Subcutaneous abdominal adipose tissue (tissue), 5 donors: ENCODE results near the gene PTTG1IP.

Experiments
- H3K27ac ChIP-seq: one replicate; pipeline ENCODE4 v1.7.0; 2013; ENCODE audit warnings: low read depth, mild to moderate bottlenecking, inconsistent platforms, low read length, moderate library complexity
- H3K27me3 ChIP-seq, 5 donors: one replicate each; pipeline ENCODE4 v1.7.0; 2013; ENCODE audit warnings: low read length in 5 of 5, inconsistent platforms in 1 of 5; ENCODE audit not compliant: control insufficient read depth in 5 of 5, insufficient read depth in 4 of 5
- H3K36me3 ChIP-seq, 5 donors: one replicate each; pipeline ENCODE4 v1.7.0; 2013; ENCODE audit warnings: low read length in 5 of 5; ENCODE audit not compliant: control insufficient read depth in 5 of 5, insufficient read depth in 5 of 5
- H3K4me1 ChIP-seq, 5 donors: one replicate each; pipeline ENCODE4 v1.7.0; 2013; ENCODE audit warnings: low read length in 5 of 5, mild to moderate bottlenecking in 3 of 5, moderate library complexity in 1 of 5; ENCODE audit not compliant: control insufficient read depth in 5 of 5, insufficient read depth in 5 of 5
- H3K4me3 ChIP-seq, 5 donors: one replicate each; pipeline ENCODE4 v1.7.0; 2013; ENCODE audit warnings: low read length in 5 of 5, low read depth in 1 of 5
- H3K9ac ChIP-seq, 5 donors: one replicate each; pipeline ENCODE4 v1.7.0; 2013; ENCODE audit warnings: low read length in 5 of 5, mild to moderate bottlenecking in 4 of 5, moderate library complexity in 3 of 5
- H3K9me3 ChIP-seq, 5 donors: one replicate each; pipeline ENCODE4 v1.7.0; 2013; ENCODE audit warnings: low read length in 5 of 5; ENCODE audit not compliant: control insufficient read depth in 5 of 5
- donor health status: healthy.
- donor health status: healthy.
- donor health status: healthy.
- donor health status: healthy.
- donor health status: healthy.

PTTG1IP gene

GRCh38 chr21:44816761-44817505 lies 56.6 kb downstream of the PTTG1IP start:
- H3K9me3 ChIP-seq, result peaks cover 0 to 27% (median 22%) of the 10 kb centered on the region in 5 donors
- no peak overlapping the region for H3K27ac ChIP-seq
- no peaks in the 10 kb centered on the region for H3K27me3 ChIP-seq
- peak overlapping the region in 2 of 5 donors; percentile 35 to 71 for H3K9ac ChIP-seq
- peak overlapping the region; percentile 13 to 73 (median 68) for H3K4me3 ChIP-seq
- H3K36me3 ChIP-seq, result peaks cover 0 to 20% (median 15%) of the 10 kb centered on the region in 5 donors
- peaks cover 0 to 36% (median 33%) of the 10 kb centered on the region in 5 donors for H3K4me1 ChIP-seq

GRCh38 chr21:44815852-44816628 lies 57.5 kb downstream of the PTTG1IP start:
- peaks cover 0 to 21% (median 17%) of the 10 kb centered on the region in 5 donors for H3K36me3 ChIP-seq
- H3K27me3 ChIP-seq, result no peaks in the 10 kb centered on the region
- H3K4me1 ChIP-seq, result peaks cover 0 to 36% (median 33%) of the 10 kb centered on the region in 5 donors
- peak overlapping the region in 1 of 5 donors; percentile 13 for H3K4me3 ChIP-seq
- H3K9ac ChIP-seq, result peak overlapping the region in 1 of 5 donors; percentile 28
- H3K9me3 ChIP-seq, result peaks cover 0 to 20% (median 13%) of the 10 kb centered on the region in 5 donors
- H3K27ac ChIP-seq, result no peak overlapping the region

DNA sequence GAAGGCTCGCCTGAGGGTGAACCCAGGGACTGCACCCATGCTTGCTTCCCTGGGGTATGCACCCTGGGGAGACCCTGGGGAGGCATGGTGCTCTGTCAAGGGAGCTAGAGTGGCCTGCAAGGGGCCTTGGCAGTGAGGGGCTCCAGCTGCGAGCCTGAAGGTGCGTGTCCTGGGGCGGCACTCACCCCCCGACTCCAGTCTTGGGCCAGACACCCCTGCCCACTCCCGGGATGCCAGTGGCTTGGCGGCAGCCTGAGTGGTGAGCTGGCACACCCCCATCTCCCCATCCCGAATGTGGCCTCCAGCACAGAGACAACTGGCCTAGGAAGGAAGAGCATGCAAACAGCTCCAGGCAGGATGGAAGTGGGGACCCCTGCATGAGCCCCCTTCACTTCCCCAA lies 58.3 kb downstream of the PTTG1IP start:
- Histone ChIP-seq H3K9me3 (peaks cover 0 to 12% (median 11%) of the 10 kb centered on the region in 5 donors), H3K36me3 (peaks cover 0 to 28% (median 23%) of the 10 kb centered on the region in 5 donors), H3K9ac (no peak overlapping the region), H3K27ac (peak overlapping the region; percentile 30), H3K4me3 (no peak overlapping the region), H3K27me3 (no peaks in the 10 kb centered on the region), H3K4me1 (peaks cover 0 to 36% (median 33%) of the 10 kb centered on the region in 5 donors)

GRCh38 chr21:44814498-44815023 lies 58.9 kb downstream of the PTTG1IP start:
- H3K27me3 ChIP-seq, result no peaks in the 10 kb centered on the region
- no peak overlapping the region for H3K9ac ChIP-seq
- peaks cover 0 to 8% (median 6%) of the 10 kb centered on the region in 5 donors for H3K9me3 ChIP-seq
- H3K36me3 ChIP-seq, result peaks cover 0 to 34% (median 29%) of the 10 kb centered on the region in 5 donors
- H3K4me3 ChIP-seq, result peak overlapping the region in 1 of 5 donors; percentile 6
- peak overlapping the region; percentile 30 for H3K27ac ChIP-seq
- peaks cover 0 to 36% (median 33%) of the 10 kb centered on the region in 5 donors for H3K4me1 ChIP-seq

- Histone ChIP-seq H3K36me3 (peaks cover 0 to 43% (median 37%) of the 10 kb centered on the region in 5 donors), H3K9me3 (peaks cover 0 to under 1% (median 0%) of the 10 kb centered on the region in 5 donors), H3K9ac (no peak overlapping the region), H3K27me3 (no peaks in the 10 kb centered on the region), H3K4me1 (peaks cover 0 to 33% (median 31%) of the 10 kb centered on the region in 5 donors), H3K4me3 (no peak overlapping the region), H3K27ac (no peak overlapping the region)
These were observed 59.8 kb downstream of the PTTG1IP start for GRCh38 chr21:44813727-44814126.

DNA sequence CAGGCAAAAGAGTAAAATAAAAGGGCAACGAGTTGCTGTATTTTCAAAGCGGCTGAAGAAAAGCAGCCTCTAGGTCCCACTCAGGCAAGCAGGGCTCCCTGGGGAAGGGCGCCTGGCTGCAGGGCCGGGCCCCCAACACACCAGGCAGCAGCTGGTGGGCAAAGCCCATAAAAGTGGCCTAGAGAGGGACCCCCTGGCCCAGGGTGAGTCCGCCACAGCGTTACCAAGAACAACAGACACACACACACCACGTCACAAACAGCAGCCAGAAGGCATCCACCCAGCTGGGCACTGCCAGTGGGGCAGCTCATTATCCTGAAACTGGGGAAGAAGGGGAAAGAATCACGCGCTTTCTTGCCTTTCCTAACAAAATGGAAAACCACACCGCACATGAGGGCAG lies 60.3 kb downstream of the PTTG1IP start:
- Histone ChIP-seq H3K4me1 (peaks cover 0 to 30% (median 27%) of the 10 kb centered on the region in 5 donors), H3K9me3 (no peaks in the 10 kb centered on the region), H3K4me3 (no peak overlapping the region), H3K27ac (no peak overlapping the region), H3K36me3 (peaks cover 0 to 49% (median 42%) of the 10 kb centered on the region in 5 donors), H3K9ac (no peak overlapping the region), H3K27me3 (no peaks in the 10 kb centered on the region)

- Histone ChIP-seq H3K36me3 (peaks cover 0 to 54% (median 44%) of the 10 kb centered on the region in 5 donors), H3K4me3 (no peak overlapping the region), H3K27me3 (no peaks in the 10 kb centered on the region), H3K9ac (no peak overlapping the region), H3K27ac (no peak overlapping the region), H3K9me3 (no peaks in the 10 kb centered on the region), H3K4me1 (peaks cover 0 to 30% (median 27%) of the 10 kb centered on the region in 5 donors)
These were observed 60.9 kb downstream of the PTTG1IP start for GRCh38 chr21:44812640-44813039.

DNA sequence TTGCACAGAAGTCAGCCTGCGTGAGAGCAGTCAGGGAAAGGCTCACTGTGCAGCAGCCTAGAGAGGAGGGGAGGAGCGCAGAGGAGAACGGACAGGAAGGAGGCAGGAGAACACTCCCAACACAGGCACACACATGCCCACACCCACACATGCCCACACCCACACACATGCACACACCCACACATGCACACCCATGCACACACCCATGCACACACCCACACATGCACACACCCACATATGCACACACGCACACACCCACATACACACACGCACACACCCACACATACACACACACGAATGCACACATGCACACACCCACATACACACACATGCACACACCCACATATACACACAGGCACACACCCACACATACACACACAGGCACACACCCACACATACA lies 62.7 kb downstream of the PTTG1IP start:
- Histone ChIP-seq H3K4me3 (no peak overlapping the region), H3K9ac (no peak overlapping the region), H3K9me3 (no peaks in the 10 kb centered on the region), H3K4me1 (peaks cover 0 to 15% (median 11%) of the 10 kb centered on the region in 5 donors), H3K27me3 (no peaks in the 10 kb centered on the region), H3K36me3 (peaks cover 2 to 71% (median 59%) of the 10 kb centered on the region in 5 donors), H3K27ac (no peak overlapping the region)

DNA sequence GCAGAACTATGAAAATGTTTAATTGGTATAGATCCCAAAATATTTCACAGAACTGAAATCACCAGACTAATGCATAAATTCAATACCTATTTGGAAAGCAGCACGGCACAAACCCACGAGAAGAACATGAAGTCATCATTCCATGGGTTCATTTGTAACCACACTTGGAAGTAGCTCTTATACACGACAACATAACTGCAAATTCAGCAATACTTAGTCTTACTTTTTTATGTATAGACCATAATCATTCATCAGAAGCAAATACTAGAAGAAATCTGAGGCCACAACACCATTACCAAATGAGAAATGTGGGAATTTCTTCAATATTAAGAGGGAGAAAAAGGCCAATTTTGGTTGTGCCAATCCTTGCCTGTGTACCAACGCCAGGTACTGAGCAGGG lies 67.6 kb downstream of the PTTG1IP start:
- no peak overlapping the region for H3K27ac ChIP-seq
- peaks cover 4 to 66% (median 46%) of the 10 kb centered on the region in 5 donors for H3K36me3 ChIP-seq
- no peak overlapping the region for H3K4me3 ChIP-seq
- no peak overlapping the region for H3K9ac ChIP-seq
- peaks cover 2 to 28% (median 13%) of the 10 kb centered on the region in 5 donors for H3K4me1 ChIP-seq
- no peaks in the 10 kb centered on the region for H3K27me3 ChIP-seq
- H3K9me3 ChIP-seq, result no peaks in the 10 kb centered on the region
